ENCODE measurements around the gene GOT1.

GOT1 gene

GRCh38 chr10:99410876-99411275 is 19.5 kb downstream of the GOT1 start:
- no peak for TF ChIP-seq USF1 (IDR thresholded peaks at IDR 0.05)
- TF ChIP-seq CEBPB (IDR thresholded peaks at IDR 0.05), result no peak
- no peak for TF ChIP-seq TCF12 (IDR thresholded peaks at IDR 0.05; ENCODE audit: low read depth)
- TF ChIP-seq NFIC (IDR thresholded peaks at IDR 0.05), result no peak
- TF ChIP-seq RAD21 (IDR thresholded peaks at IDR 0.05; ENCODE audit: low read depth), result no peak
- no peak for TF ChIP-seq TEAD4 (IDR thresholded peaks at IDR 0.05)
- no peak for TF ChIP-seq ZBTB7A (IDR thresholded peaks at IDR 0.05; ENCODE audit: low read depth)

- TF ChIP-seq CREB1 (IDR thresholded peaks at IDR 0.05; ENCODE audit: low read depth), result no peak
Observed at GRCh38 chr10:99410146-99410545, 20.3 kb downstream of the GOT1 start.

GRCh38 chr10:99406149-99406548 is 24.3 kb downstream of the GOT1 start:
- TF ChIP-seq CEBPB (IDR thresholded peaks at IDR 0.05), result no peak
- 0 out of 2 replicates have a peak, but pooled peaks have one; percentile 19 for TF ChIP-seq TAF1 (IDR thresholded peaks at IDR 0.05; ENCODE audit: low read depth)
- TF ChIP-seq YY1 (IDR thresholded peaks at IDR 0.05; ENCODE audit: low read depth), result no peak

- no peak for TF ChIP-seq ZBTB7A (IDR thresholded peaks at IDR 0.05; ENCODE audit: low read depth)
- no peak for TF ChIP-seq USF1 (IDR thresholded peaks at IDR 0.05)
- TF ChIP-seq CREB1 (IDR thresholded peaks at IDR 0.05; ENCODE audit: low read depth), result no peak
- no peak for TF ChIP-seq TEAD4 (IDR thresholded peaks at IDR 0.05)
- no peak for TF ChIP-seq TCF12 (IDR thresholded peaks at IDR 0.05; ENCODE audit: low read depth)
- no peak for TF ChIP-seq RAD21 (IDR thresholded peaks at IDR 0.05; ENCODE audit: low read depth)
Observed at GRCh38 chr10:99403674-99404073, 26.8 kb downstream of the GOT1 start.

GRCh38 chr10:99399664-99400063 is 30.8 kb downstream of the GOT1 start:
- TF ChIP-seq USF1 (IDR thresholded peaks at IDR 0.05), result no peak
- TF ChIP-seq ZBTB7A (IDR thresholded peaks at IDR 0.05; ENCODE audit: low read depth), result no peak
- no peak for TF ChIP-seq TEAD4 (IDR thresholded peaks at IDR 0.05)
- no peak for TF ChIP-seq RAD21 (IDR thresholded peaks at IDR 0.05; ENCODE audit: low read depth)
- no peak for TF ChIP-seq REST (IDR thresholded peaks at IDR 0.05; ENCODE audit: low read depth)
- no peak for TF ChIP-seq CEBPB (IDR thresholded peaks at IDR 0.05)
- no peak for TF ChIP-seq NFIC (IDR thresholded peaks at IDR 0.05)
- no peak for TF ChIP-seq MAX (IDR thresholded peaks at IDR 0.05)
- TF ChIP-seq TCF12 (IDR thresholded peaks at IDR 0.05; ENCODE audit: low read depth), result no peak
- no peak for TF ChIP-seq TAF1 (IDR thresholded peaks at IDR 0.05; ENCODE audit: low read depth)
- no peak for TF ChIP-seq FOXM1 (IDR thresholded peaks at IDR 0.05; ENCODE audit: borderline replicate concordance, low read depth)
- no peak for TF ChIP-seq CREB1 (IDR thresholded peaks at IDR 0.05; ENCODE audit: low read depth)
- TF ChIP-seq EP300 (IDR thresholded peaks at IDR 0.05; ENCODE audit: borderline replicate concordance), result no peak
- TF ChIP-seq EGR1 (IDR thresholded peaks at IDR 0.05), result no peak
- no peak for TF ChIP-seq YY1 (IDR thresholded peaks at IDR 0.05; ENCODE audit: low read depth)

GRCh38 chr10:99396471-99396870 is 34.0 kb downstream of the GOT1 start:
- TF ChIP-seq USF1 (IDR thresholded peaks at IDR 0.05), result no peak
- TF ChIP-seq TCF12 (IDR thresholded peaks at IDR 0.05; ENCODE audit: low read depth), result no peak
- no peak for TF ChIP-seq EP300 (IDR thresholded peaks at IDR 0.05; ENCODE audit: borderline replicate concordance)
- TF ChIP-seq NFIC (IDR thresholded peaks at IDR 0.05), result no peak
- no peak for TF ChIP-seq FOXM1 (IDR thresholded peaks at IDR 0.05; ENCODE audit: borderline replicate concordance, low read depth)
- TF ChIP-seq TAF1 (IDR thresholded peaks at IDR 0.05; ENCODE audit: low read depth), result no peak
- TF ChIP-seq EGR1 (IDR thresholded peaks at IDR 0.05), result no peak
- no peak for TF ChIP-seq CEBPB (IDR thresholded peaks at IDR 0.05)
- no peak for TF ChIP-seq CREB1 (IDR thresholded peaks at IDR 0.05; ENCODE audit: low read depth)
- TF ChIP-seq MAX (IDR thresholded peaks at IDR 0.05), result no peak
- no peak for TF ChIP-seq REST (IDR thresholded peaks at IDR 0.05; ENCODE audit: low read depth)
- TF ChIP-seq TEAD4 (IDR thresholded peaks at IDR 0.05), result no peak
- TF ChIP-seq ZBTB7A (IDR thresholded peaks at IDR 0.05; ENCODE audit: low read depth), result no peak

Data from Ishikawa (cell line).